OCI-LY7 (cell line): ENCODE data around the gene NNT. TPM values are rescaled to one million over a fixed set of nuclear protein-coding genes. Genes with fewer than 3 reads are reported as not detected.

ENCODE experiments used
- BruUV-seq: library from RNA; stranded (reverse); fragments of 400-500 nt; replicated peaks from 2 replicates; lab custom pipeline; 2021; lab: Mats Ljungman, UMichigan
- CTCF ChIA-PET: fragments of 300-600 bp; sonication (Branson Sonifier 250); formaldehyde crosslinking; loops from one replicate; lab custom pipeline; 2022; ENCODE audit warnings: antibody characterized with exemption; ENCODE audit not compliant: unreplicated experiment; lab: Charles Lee
- POLR2A ChIA-PET: fragments of 300-600 bp; sonication (Branson Sonifier 250); formaldehyde crosslinking; loops from one replicate; lab custom pipeline; 2022; ENCODE audit warnings: antibody characterized with exemption; lab: Charles Lee
- DNase-seq: peaks from one replicate; pipeline ENCODE4 v3.0.0-alpha.2; 2015; ENCODE audit warnings: low spot score
- H2AFZ ChIP-seq: fragments of 200-600 bp; sonication (generic), shearing (Covaris generic); 2 replicates; pipeline ENCODE4 v1.6.1; 2014; ENCODE audit warnings: mild to moderate bottlenecking, antibody characterized with exemption, low read length, moderate library complexity
- H3K27ac ChIP-seq: fragments of 200-600 bp; sonication (generic); 2 replicates; pipeline ENCODE4 v1.5.1; 2014; ENCODE audit warnings: mixed run types, low read depth, mild to moderate bottlenecking, moderate library complexity, low read length, inconsistent platforms; ENCODE audit not compliant: poor library complexity, severe bottlenecking
- H3K36me3 ChIP-seq: fragments of 200-600 bp; sonication (generic); 2 replicates; pipeline ENCODE4 v1.6.1; 2014; ENCODE audit warnings: mild to moderate bottlenecking, antibody characterized with exemption, low read length, moderate library complexity, mixed read lengths; ENCODE audit not compliant: insufficient read depth
- H3K4me1 ChIP-seq: fragments of 200-600 bp; sonication (generic); 2 replicates; pipeline ENCODE4 v1.5.1; 2014; ENCODE audit warnings: mild to moderate bottlenecking, low read length; ENCODE audit not compliant: insufficient read depth, poor library complexity, severe bottlenecking
- H3K4me2 ChIP-seq: fragments of 200-600 bp; sonication (generic); 2 replicates; pipeline ENCODE4 v1.6.1; 2014; ENCODE audit warnings: mild to moderate bottlenecking, low read length
- H3K4me3 ChIP-seq: fragments of 200-600 bp; sonication (generic); 2 replicates; pipeline ENCODE4 v1.5.1; 2014; ENCODE audit warnings: mild to moderate bottlenecking, low read depth, low read length; ENCODE audit not compliant: poor library complexity, severe bottlenecking
- H3K79me2 ChIP-seq: fragments of 200-600 bp; sonication (generic); 2 replicates; pipeline ENCODE4 v1.6.1; 2016; ENCODE audit warnings: low read depth, mild to moderate bottlenecking, low read length, moderate library complexity, mixed read lengths; ENCODE audit not compliant: insufficient read depth
- H3K9me2 ChIP-seq: fragments of 200-600 bp; sonication (generic); 2 replicates; pipeline ENCODE4 v1.6.1; 2016; ENCODE audit warnings: mild to moderate bottlenecking, low read length, mixed read lengths; ENCODE audit not compliant: insufficient read depth
- H3K9me3 ChIP-seq: fragments of 200-600 bp; sonication (generic); 2 replicates; pipeline ENCODE4 v1.6.1; 2014; ENCODE audit warnings: mild to moderate bottlenecking, mixed run types, low read length, mixed read lengths
- H4K20me1 ChIP-seq: fragments of 200-600 bp; sonication (generic); 2 replicates; pipeline ENCODE4 v1.6.1; 2014; ENCODE audit warnings: mild to moderate bottlenecking, antibody characterized with exemption, low read length, moderate library complexity, mixed read lengths; ENCODE audit not compliant: insufficient read depth
- CTCF ChIP-seq: fragments of 200-600 bp; sonication (generic); conservative IDR thresholded peaks from 2 replicates; pipeline ENCODE4 v1.5.1; 2014; ENCODE audit warnings: mild to moderate bottlenecking, antibody characterized with exemption, low read length, moderate library complexity, mixed read lengths
- EZH2phosphoT487 ChIP-seq: fragments of 200-600 bp; sonication (generic); IDR thresholded peaks from 2 replicates; pipeline ENCODE4 v1.6.1; 2018; ENCODE audit warnings: low read depth, borderline replicate concordance, mild to moderate bottlenecking, mixed run types, antibody characterized with exemption, low read length, moderate library complexity, mixed read lengths
- intact Hi-C: fragments of 100-400 bp; cut with micrococcal nuclease; formaldehyde crosslinking; loops from one replicate; pipeline ENCODE4 v1.10.0; 2022; ENCODE audit not compliant: unreplicated experiment
- total RNA-seq, 2 experiments: library from RNA; depleted of rRNA in 1 of 2; stranded (reverse); fragments of >200 nt in 1 of 2; shearing (Covaris generic) in 1 of 2; gene quantifications; 2 replicates each; pipeline ENCODE4 v1.2.3, GENCODE V29; 2014 to 2022

Gene NNT
- total RNA-seq, 2 experiments from 2014 or later = 33.6 to 98.3 TPM

DNA sequence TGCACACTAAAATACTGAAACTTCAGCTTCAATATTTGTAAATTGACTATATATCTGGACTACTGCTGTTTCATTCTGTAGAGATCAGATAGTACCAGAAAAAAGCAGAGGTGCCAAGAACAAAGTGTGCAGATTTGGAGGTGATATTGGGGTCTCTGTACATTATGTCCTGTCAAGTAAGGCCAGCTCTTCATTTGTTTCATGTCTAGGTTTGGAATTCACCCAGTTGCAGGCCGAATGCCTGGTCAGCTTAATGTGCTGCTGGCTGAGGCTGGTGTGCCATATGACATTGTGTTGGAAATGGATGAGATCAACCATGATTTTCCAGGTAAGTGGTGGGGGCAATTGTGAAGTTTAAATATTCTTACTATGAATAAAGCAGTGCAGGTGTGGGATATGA is 96.9 kb downstream of the NNT start:
- Histone ChIP-seq H3K9me3 (0 out of 2 replicates have a peak, but pooled peaks cover 11% of the 10 kb centered on the region), H3K36me3 (peaks cover 35% of the 10 kb centered on the region), H3K4me1 (no peaks in the 10 kb centered on the region), H3K27ac (no peak overlapping the region), H3K9me2 (no peaks in the 10 kb centered on the region), H4K20me1 (no peaks in the 10 kb centered on the region), H3K4me2 (no peak overlapping the region), H2AFZ (no peak overlapping the region), H3K79me2 (no peaks in the 10 kb centered on the region), H3K4me3 (no peak overlapping the region)
- intact Hi-C loops = no loop called here
- ChIA-PET POLR2A (interaction anchor here (0.7 kb wide), 1 partner anchor 194 kb away, joined by 3 read pairs; no protein-coding TSS in a partner anchor), CTCF (no interaction called here)
- no TSS peak for BruUV-seq
- DNase-seq = no peak
- TF ChIP-seq EZH2phosphoT487 (no peak), CTCF (no peak)

DNA sequence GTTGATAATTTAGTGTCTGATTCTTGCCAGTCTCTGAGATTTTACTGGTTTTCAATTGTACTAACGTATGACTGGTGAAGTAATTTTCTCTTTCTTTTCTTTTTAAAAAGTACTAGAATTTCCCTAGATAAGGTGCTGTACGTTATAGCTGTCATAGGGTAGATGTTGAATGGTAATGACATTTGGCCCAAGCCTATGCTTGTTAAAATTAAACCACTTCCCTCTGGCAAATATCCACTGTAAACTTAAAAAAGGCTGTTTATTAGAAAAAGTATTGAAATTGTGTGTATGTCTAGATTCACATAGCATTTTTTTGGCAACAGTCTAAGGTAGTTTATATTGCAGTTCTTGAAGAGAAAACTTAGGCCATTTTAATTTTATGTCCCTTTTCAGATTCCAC is 97.6 kb downstream of the NNT start:
- ChIA-PET CTCF (no interaction called here), POLR2A (no interaction called here)
- H3K9me3 ChIP-seq = 0 out of 2 replicates have a peak, but pooled peaks cover 11% of the 10 kb centered on the region
- H4K20me1 ChIP-seq = no peaks in the 10 kb centered on the region
- TF ChIP-seq CTCF (no peak), EZH2phosphoT487 (no peak)
- no peak for DNase-seq
- BruUV-seq = no TSS peak
- H3K4me2 ChIP-seq = no peak overlapping the region
- no peak overlapping the region for H3K27ac ChIP-seq
- H3K79me2 ChIP-seq = no peaks in the 10 kb centered on the region
- H3K36me3 ChIP-seq = peaks cover 35% of the 10 kb centered on the region
- H3K4me1 ChIP-seq = no peaks in the 10 kb centered on the region
- intact Hi-C loops = no loop called here
- H2AFZ ChIP-seq = no peak overlapping the region
- H3K9me2 ChIP-seq = no peaks in the 10 kb centered on the region
- H3K4me3 ChIP-seq = no peak overlapping the region

GRCh38 chr5:43701227-43701626 is 98.2 kb downstream of the NNT start:
- DNase-seq = no peak
- TF ChIP-seq EZH2phosphoT487 (no peak), CTCF (no peak)
- H3K9me3 ChIP-seq = 0 out of 2 replicates have a peak, but pooled peaks cover 7% of the 10 kb centered on the region
- BruUV-seq = no TSS peak
- H3K4me3 ChIP-seq = no peak overlapping the region
- no peak overlapping the region for H2AFZ ChIP-seq
- H3K4me1 ChIP-seq = no peaks in the 10 kb centered on the region
- H3K27ac ChIP-seq = no peak overlapping the region
- CTCF ChIA-PET = no interaction called here
- POLR2A ChIA-PET = interaction anchor here (1.1 kb wide), 1 partner anchor 11 kb away, joined by 3 read pairs; no protein-coding TSS in a partner anchor
- peaks cover 29% of the 10 kb centered on the region for H3K36me3 ChIP-seq
- intact Hi-C loops = no loop called here
- H3K79me2 ChIP-seq = no peaks in the 10 kb centered on the region
- no peaks in the 10 kb centered on the region for H3K9me2 ChIP-seq
- H3K4me2 ChIP-seq = no peak overlapping the region
- H4K20me1 ChIP-seq = no peaks in the 10 kb centered on the region
